ENCODE data around the gene TSSK3. TPM values are rescaled to one million over a fixed set of nuclear protein-coding genes. Genes with fewer than 3 reads are reported as not detected.

Gene TSSK3
- total RNA-seq, 1 experiment from 2014 or later = 1.6 TPM

- no peak overlapping the region for H4K8ac ChIP-seq (replicated peaks; ENCODE audit: insufficient read length, low read depth, low read length)
- no peak overlapping the region for H4K5ac ChIP-seq (ENCODE audit: insufficient read length, low read depth, low read length)
- H3K4me1 ChIP-seq (ENCODE audit: insufficient read depth, low read length) = no peaks in the 10 kb centered on the region
- no peak overlapping the region for H2BK5ac ChIP-seq (ENCODE audit: insufficient read length, low read length)
- no CpG with 5 or more reads among the region's 4 CpGs for WGBS (ENCODE audit: extremely low coverage, insufficient read length, low lambda C conversion rate)
- H2BK15ac ChIP-seq (ENCODE audit: low read depth, low read length) = no peak overlapping the region
- Mint-ChIP-seq H3K4me1 (peaks cover 0 to 6% of the 10 kb centered on the region in 2 experiments; a peak in 1 of 4 replicates), H3K27me3 (ENCODE audit: low read depth) (peaks cover 2% of the 10 kb centered on the region), H3K9me3 (no peaks in the 10 kb centered on the region), H3K4me3 (no peak overlapping the region), H3K36me3 (ENCODE audit: insufficient read depth in 1 of 3, low read depth in 3 of 3) (peaks cover 0 to 3% (median 0%) of the 10 kb centered on the region in 3 experiments; a peak in 1 of 7 replicates), H3K27ac (no peak overlapping the region)
- no peak for DNase-seq
- no peak overlapping the region for H3K9ac ChIP-seq (ENCODE audit: extremely low read depth, insufficient read length, low read length)
- no peaks in the 10 kb centered on the region for H3K79me1 ChIP-seq (ENCODE audit: insufficient read depth, low read depth, low read length, poor library complexity, severe bottlenecking)
- no peak overlapping the region for H3K18ac ChIP-seq (ENCODE audit: insufficient read length, low read depth, low read length)
- H3K9me3 ChIP-seq (ENCODE audit: control insufficient read depth, low read depth, low read length) = no peaks in the 10 kb centered on the region
- no peak overlapping the region for H2AFZ ChIP-seq (ENCODE audit: low read length)
- H3K79me2 ChIP-seq (ENCODE audit: insufficient read depth, low read length) = no peaks in the 10 kb centered on the region
- H3K4me2 ChIP-seq (ENCODE audit: insufficient read depth, insufficient read length, low read length) = no peak overlapping the region
- H4K91ac ChIP-seq (ENCODE audit: insufficient read length, low read depth, low read length) = no peak overlapping the region
- no peak overlapping the region for H3K56ac ChIP-seq (ENCODE audit: insufficient read length, low read depth, low read length)
- H3K14ac ChIP-seq (ENCODE audit: insufficient read depth, low read length) = no peak overlapping the region
- TF ChIP-seq, protein P1, sequence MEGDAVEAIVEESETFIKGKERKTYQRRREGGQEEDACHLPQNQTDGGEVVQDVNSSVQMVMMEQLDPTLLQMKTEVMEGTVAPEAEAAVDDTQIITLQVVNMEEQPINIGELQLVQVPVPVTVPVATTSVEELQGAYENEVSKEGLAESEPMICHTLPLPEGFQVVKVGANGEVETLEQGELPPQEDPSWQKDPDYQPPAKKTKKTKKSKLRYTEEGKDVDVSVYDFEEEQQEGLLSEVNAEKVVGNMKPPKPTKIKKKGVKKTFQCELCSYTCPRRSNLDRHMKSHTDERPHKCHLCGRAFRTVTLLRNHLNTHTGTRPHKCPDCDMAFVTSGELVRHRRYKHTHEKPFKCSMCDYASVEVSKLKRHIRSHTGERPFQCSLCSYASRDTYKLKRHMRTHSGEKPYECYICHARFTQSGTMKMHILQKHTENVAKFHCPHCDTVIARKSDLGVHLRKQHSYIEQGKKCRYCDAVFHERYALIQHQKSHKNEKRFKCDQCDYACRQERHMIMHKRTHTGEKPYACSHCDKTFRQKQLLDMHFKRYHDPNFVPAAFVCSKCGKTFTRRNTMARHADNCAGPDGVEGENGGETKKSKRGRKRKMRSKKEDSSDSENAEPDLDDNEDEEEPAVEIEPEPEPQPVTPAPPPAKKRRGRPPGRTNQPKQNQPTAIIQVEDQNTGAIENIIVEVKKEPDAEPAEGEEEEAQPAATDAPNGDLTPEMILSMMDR (conservative IDR thresholded peaks at IDR 0.05) = no peak
- no peaks in the 10 kb centered on the region for H3K23me2 ChIP-seq (ENCODE audit: insufficient read length, low read depth, low read length, poor library complexity, severe bottlenecking)
- no peak overlapping the region for H2AK5ac ChIP-seq (ENCODE audit: insufficient read length, low read length)
- H3T11ph ChIP-seq (ENCODE audit: low read length) = no peak overlapping the region
- H2BK20ac ChIP-seq (ENCODE audit: low read depth, low read length, poor library complexity, severe bottlenecking) = no peak overlapping the region
- H3K4ac ChIP-seq (ENCODE audit: low read depth, low read length) = no peak overlapping the region
- no peaks in the 10 kb centered on the region for H3K27me3 ChIP-seq (ENCODE audit: insufficient read depth, low read length)
- H2BK120ac ChIP-seq (ENCODE audit: low read depth, low read length, poor library complexity, severe bottlenecking) = no peak overlapping the region
- H3K23ac ChIP-seq (ENCODE audit: insufficient read length, low read depth, low read length) = no peak overlapping the region
- H4K20me1 ChIP-seq (ENCODE audit: control insufficient read depth, insufficient read depth, insufficient read length) = no peaks in the 10 kb centered on the region
- no peak overlapping the region for H2BK12ac ChIP-seq (ENCODE audit: insufficient read length, low read depth, low read length)
- no peak overlapping the region for H3K27ac ChIP-seq (ENCODE audit: insufficient read length, low read depth, low read length)
These were observed 44.3 kb downstream of the TSSK3 start for GRCh38 chr1:32406629-32407111.

Data from H9 (cell line).